Measurements from ENCODE around the gene MTA3.

DNA sequence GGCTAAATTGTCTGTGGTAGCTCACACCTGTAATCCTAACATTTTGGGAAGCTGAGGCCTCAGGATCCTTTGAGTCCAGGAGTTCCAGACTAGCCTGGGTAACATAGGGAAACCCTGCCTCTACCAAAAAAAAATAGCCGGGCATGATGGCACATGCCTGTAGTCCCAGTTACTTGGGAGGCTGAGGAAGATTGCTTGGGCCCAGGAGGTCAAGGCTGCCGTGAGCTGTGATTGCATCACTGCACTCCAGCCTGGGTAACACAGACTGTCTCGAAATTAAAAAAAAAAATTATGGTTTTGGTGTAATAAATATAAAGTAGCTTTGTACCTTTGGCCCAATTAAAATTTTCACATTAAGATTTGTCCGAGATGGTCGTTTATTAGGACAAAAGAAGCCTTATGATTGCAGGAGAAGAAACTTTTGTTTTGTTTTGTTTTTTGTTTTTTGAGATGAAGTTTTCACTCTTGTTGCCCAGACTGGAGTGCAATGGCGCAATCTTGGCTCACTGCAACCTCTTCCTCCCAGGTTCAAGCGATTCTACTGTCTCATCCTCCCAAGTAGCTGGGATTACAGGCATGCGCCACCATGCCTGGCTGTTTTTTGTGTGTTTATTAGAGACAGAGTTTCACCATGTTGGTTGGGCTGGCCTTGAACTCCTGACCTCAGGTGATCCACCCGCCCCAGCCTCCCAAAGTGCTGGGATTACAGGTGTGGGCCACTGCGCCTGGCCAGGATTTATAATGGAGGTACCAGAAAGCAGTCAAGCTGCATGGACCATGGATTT is 4.1 kb downstream of the MTA3 start:
- TF ChIP-seq, protein P1, sequence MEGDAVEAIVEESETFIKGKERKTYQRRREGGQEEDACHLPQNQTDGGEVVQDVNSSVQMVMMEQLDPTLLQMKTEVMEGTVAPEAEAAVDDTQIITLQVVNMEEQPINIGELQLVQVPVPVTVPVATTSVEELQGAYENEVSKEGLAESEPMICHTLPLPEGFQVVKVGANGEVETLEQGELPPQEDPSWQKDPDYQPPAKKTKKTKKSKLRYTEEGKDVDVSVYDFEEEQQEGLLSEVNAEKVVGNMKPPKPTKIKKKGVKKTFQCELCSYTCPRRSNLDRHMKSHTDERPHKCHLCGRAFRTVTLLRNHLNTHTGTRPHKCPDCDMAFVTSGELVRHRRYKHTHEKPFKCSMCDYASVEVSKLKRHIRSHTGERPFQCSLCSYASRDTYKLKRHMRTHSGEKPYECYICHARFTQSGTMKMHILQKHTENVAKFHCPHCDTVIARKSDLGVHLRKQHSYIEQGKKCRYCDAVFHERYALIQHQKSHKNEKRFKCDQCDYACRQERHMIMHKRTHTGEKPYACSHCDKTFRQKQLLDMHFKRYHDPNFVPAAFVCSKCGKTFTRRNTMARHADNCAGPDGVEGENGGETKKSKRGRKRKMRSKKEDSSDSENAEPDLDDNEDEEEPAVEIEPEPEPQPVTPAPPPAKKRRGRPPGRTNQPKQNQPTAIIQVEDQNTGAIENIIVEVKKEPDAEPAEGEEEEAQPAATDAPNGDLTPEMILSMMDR (IDR thresholded peaks at IDR 0.05; ENCODE audit: extremely low read depth in 1 of 2, insufficient read depth in 1 of 2, low read depth in 1 of 2, low read length in 2 of 2) = no peak
- no peak for TF ChIP-seq POLR2A (IDR thresholded peaks at IDR 0.05; ENCODE audit: low read depth, low read length)

Measured in endothelial cell of umbilical vein (primary cell).